A549 (cell line): ENCODE results near the gene TRPM2.

Source experiments
- BHLHE40 ChIP-seq: IDR thresholded peaks from 2 replicates; pipeline ENCODE4 v1.6.1; 2012; ENCODE audit warnings: low read depth, low read length, inconsistent platforms
- CTCF ChIP-seq: fragments of >200 bp; sonication (Bioruptor Twin); formaldehyde crosslinking; IDR thresholded peaks from 3 replicates; pipeline ENCODE4 v1.5.1; 2016
- EHMT2 ChIP-seq: fragments of 200-600 bp; sonication (generic); IDR thresholded peaks from 2 replicates; pipeline ENCODE4 v1.6.1; 2016; ENCODE audit warnings: antibody characterized with exemption, low read depth, mild to moderate bottlenecking, moderate library complexity
- EP300 ChIP-seq, 2 experiments: fragments of >200 bp; sonication (Bioruptor Twin); formaldehyde crosslinking; IDR thresholded peaks; 2 replicates in 1 of 2; 3 replicates in 1 of 2; pipeline ENCODE4 v1.6.1; 2016 to 2017
- HMGXB4 ChIP-seq: fragments of 250-450 bp; sonication (Bioruptor Pico); IDR thresholded peaks from 2 replicates; pipeline ENCODE4 v1.5.0; 2021; ENCODE audit warnings: mild to moderate bottlenecking, moderate library complexity, borderline replicate concordance
- KDM1A ChIP-seq: fragments of 200-600 bp; sonication (generic); IDR thresholded peaks from 2 replicates; pipeline ENCODE4 v1.6.1; 2016; ENCODE audit warnings: low read depth, mild to moderate bottlenecking
- MYC ChIP-seq: IDR thresholded peaks from 2 replicates; pipeline ENCODE4 v1.6.1; 2012; ENCODE audit warnings: mild to moderate bottlenecking, inconsistent platforms, low read length, improper control_type of control experiment, borderline replicate concordance
- PBX3 ChIP-seq: IDR thresholded peaks from 2 replicates; pipeline ENCODE4 v1.6.1; 2012
- POLR2A ChIP-seq: IDR thresholded peaks from 2 replicates; pipeline ENCODE4 v1.6.1; 2012; ENCODE audit warnings: mild to moderate bottlenecking, low read length
- RNF2 ChIP-seq: fragments of 200-600 bp; sonication (generic); IDR thresholded peaks from 2 replicates; pipeline ENCODE4 v1.6.1; 2016; ENCODE audit warnings: low read depth, mild to moderate bottlenecking, antibody characterized with exemption, moderate library complexity, borderline replicate concordance
- SREBF2 ChIP-seq: fragments of 450-650 bp; IDR thresholded peaks from 2 replicates; pipeline ENCODE4 v1.6.1; 2014; ENCODE audit warnings: mild to moderate bottlenecking, moderate library complexity

GRCh38 chr21:44421901-44422840 is 68.8 kb downstream of the TRPM2 start:
- TF ChIP-seq EP300 (IDR thresholded peaks at IDR 0.05) (no peak), BHLHE40 (no peak), POLR2A (no peak), PBX3 (no peak), EHMT2 (no peak), SREBF2 (no peak), CTCF (no peak), KDM1A (no peak), HMGXB4 (no peak), MYC (no peak), RNF2 (no peak)
